ENCODE data around the gene CAMK2B.

The CAMK2B gene

GRCh38 chr7:44320141-44320540 lies 5.3 kb downstream of the CAMK2B start:
- peaks cover 38% of the 10 kb centered on the region for H3K27me3 Mint-ChIP-seq (ENCODE audit: low read depth)
- no peak overlapping the region for H3K4me3 Mint-ChIP-seq
- no peaks in the 10 kb centered on the region for H3K9me3 Mint-ChIP-seq
- H3K36me3 Mint-ChIP-seq (ENCODE audit: low read depth): no peaks in the 10 kb centered on the region
- no peak overlapping the region for H3K27ac Mint-ChIP-seq
- no peak for TF ChIP-seq CTCF (IDR thresholded peaks at IDR 0.05; ENCODE audit: unreplicated experiment in 3 of 3)
- peaks cover 22% of the 10 kb centered on the region for H3K4me1 Mint-ChIP-seq

GRCh38 chr7:44318332-44318731 lies 7.1 kb downstream of the CAMK2B start:
- no peak overlapping the region for H3K4me3 Mint-ChIP-seq
- H3K9me3 Mint-ChIP-seq: no peaks in the 10 kb centered on the region
- TF ChIP-seq CTCF (IDR thresholded peaks at IDR 0.05; ENCODE audit: unreplicated experiment in 3 of 3): no peak
- peaks cover 10% of the 10 kb centered on the region for H3K4me1 Mint-ChIP-seq
- no peaks in the 10 kb centered on the region for H3K36me3 Mint-ChIP-seq (ENCODE audit: low read depth)
- peaks cover 23% of the 10 kb centered on the region for H3K27me3 Mint-ChIP-seq (ENCODE audit: low read depth)
- H3K27ac Mint-ChIP-seq: no peak overlapping the region

DNA sequence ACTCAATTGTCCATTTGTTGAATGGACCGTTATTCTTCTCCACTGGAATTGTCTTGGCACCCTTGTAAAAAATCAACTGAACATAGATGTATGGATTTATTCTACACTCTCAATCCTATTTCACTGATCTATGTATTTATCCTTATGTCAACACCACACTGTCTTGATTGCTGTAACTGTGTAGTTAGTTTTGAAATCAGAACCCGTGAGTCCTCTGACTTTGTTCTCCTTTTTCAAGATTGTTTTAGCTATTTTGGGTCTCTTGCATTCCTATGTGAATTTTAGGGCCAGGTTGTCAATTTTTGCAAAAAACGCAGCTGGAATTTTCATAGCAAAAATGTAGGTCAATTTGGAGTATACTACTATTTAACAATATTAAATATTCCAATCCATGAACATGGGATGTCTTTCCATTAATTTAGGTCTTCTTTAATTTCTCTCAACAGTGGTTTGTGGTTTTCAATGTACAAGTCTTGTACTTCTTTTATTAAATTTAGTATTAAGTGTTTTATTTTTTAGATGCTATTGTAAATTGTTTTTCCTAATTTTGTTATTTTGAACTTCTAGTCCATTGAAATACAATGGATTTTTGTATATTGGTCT lies 10.0 kb downstream of the CAMK2B start:
- peaks cover under 1% of the 10 kb centered on the region for H3K27me3 Mint-ChIP-seq (ENCODE audit: low read depth)
- no peak overlapping the region for H3K27ac Mint-ChIP-seq
- no peaks in the 10 kb centered on the region for H3K9me3 Mint-ChIP-seq
- H3K4me3 Mint-ChIP-seq: no peak overlapping the region
- no peaks in the 10 kb centered on the region for H3K36me3 Mint-ChIP-seq (ENCODE audit: low read depth)
- TF ChIP-seq CTCF (IDR thresholded peaks at IDR 0.05; ENCODE audit: unreplicated experiment in 3 of 3): no peak
- H3K4me1 Mint-ChIP-seq: peaks cover 5% of the 10 kb centered on the region

DNA sequence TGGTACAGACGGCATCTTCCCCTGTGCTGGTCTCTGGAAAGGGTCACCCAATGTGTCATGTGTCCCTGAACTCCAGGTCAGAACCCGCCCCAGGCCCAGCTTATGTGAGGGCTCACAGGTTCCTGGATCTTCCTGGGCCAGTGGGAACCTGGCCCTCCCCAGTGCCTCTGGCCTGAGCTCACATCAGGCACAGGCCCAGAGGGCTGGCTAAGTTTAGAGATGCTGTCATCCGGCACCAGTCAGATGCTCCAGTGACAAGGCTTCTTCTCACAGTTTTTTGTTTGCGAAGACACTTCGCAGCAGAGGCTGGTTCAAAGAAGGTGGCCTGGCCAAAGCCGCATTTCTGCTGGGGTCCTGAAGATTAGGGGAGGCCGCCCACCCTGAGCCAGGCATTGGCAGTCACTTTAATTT lies 11.8 kb downstream of the CAMK2B start:
- H3K36me3 Mint-ChIP-seq (ENCODE audit: low read depth): no peaks in the 10 kb centered on the region
- no peak for TF ChIP-seq CTCF (IDR thresholded peaks at IDR 0.05; ENCODE audit: unreplicated experiment in 3 of 3)
- H3K27ac Mint-ChIP-seq: no peak overlapping the region
- H3K27me3 Mint-ChIP-seq (ENCODE audit: low read depth): peaks cover 10% of the 10 kb centered on the region
- H3K9me3 Mint-ChIP-seq: no peaks in the 10 kb centered on the region
- no peaks in the 10 kb centered on the region for H3K4me1 Mint-ChIP-seq
- H3K4me3 Mint-ChIP-seq: no peak overlapping the region

- no peak overlapping the region for H3K4me3 Mint-ChIP-seq
- no peaks in the 10 kb centered on the region for H3K4me1 Mint-ChIP-seq
- no peaks in the 10 kb centered on the region for H3K36me3 Mint-ChIP-seq (ENCODE audit: low read depth)
- peaks cover 16% of the 10 kb centered on the region for H3K27me3 Mint-ChIP-seq (ENCODE audit: low read depth)
- H3K27ac Mint-ChIP-seq: no peak overlapping the region
- no peak for TF ChIP-seq CTCF (IDR thresholded peaks at IDR 0.05; ENCODE audit: unreplicated experiment in 3 of 3)
- no peaks in the 10 kb centered on the region for H3K9me3 Mint-ChIP-seq
These were observed 12.4 kb downstream of the CAMK2B start for GRCh38 chr7:44313016-44313415.
